IMR-90 (cell line): Measurements from ENCODE around the gene TTBK2. TPM values are rescaled to one million over a fixed set of nuclear protein-coding genes. Genes with fewer than 3 reads are reported as not detected.

Source experiments
- ATAC-seq: fragments of 200-7000 bp; cut with Tn5 transposase; 2 replicates; pipeline ENCODE4 v1.9.1; 2020; ENCODE audit warnings: low read depth, mild to moderate bottlenecking, moderate library complexity
- BruUV-seq: library from RNA; stranded (reverse); fragments of 400-500 nt; replicated peaks from 2 replicates; lab custom pipeline; 2021; lab: Mats Ljungman, UMichigan
- CTCF ChIA-PET: fragments of 300-600 bp; formaldehyde crosslinking; extraction: SDS; loops from one replicate; lab custom pipeline; 2021; ENCODE audit warnings: antibody characterized with exemption; lab: Yijun Ruan, JAX
- POLR2A ChIA-PET: fragments of 300-600 bp; sonication (Branson Sonifier 250); formaldehyde crosslinking; loops from one replicate; lab custom pipeline; 2022; ENCODE audit warnings: antibody characterized with exemption; ENCODE audit not compliant: unreplicated experiment; lab: Charles Lee
- DNase-seq: peaks from one replicate; pipeline ENCODE4 v3.0.0; 2013
- H2AFZ ChIP-seq: replicated peaks from 2 replicates; pipeline ENCODE3; 2013; ENCODE audit warnings: low read length, mild to moderate bottlenecking; ENCODE audit not compliant: poor library complexity
- H2AK5ac ChIP-seq: 2 replicates; pipeline ENCODE4 v1.6.1; 2013; ENCODE audit warnings: low read depth, low read length, inconsistent platforms
- H2AK9ac ChIP-seq: replicated peaks from 2 replicates; pipeline ENCODE3; 2013; ENCODE audit warnings: mild to moderate bottlenecking, low read depth, low read length, moderate library complexity; ENCODE audit not compliant: poor library complexity
- H2BK120ac ChIP-seq: 2 replicates; pipeline ENCODE4 v1.6.1; 2013; ENCODE audit warnings: low read depth, low read length, inconsistent platforms
- H2BK15ac ChIP-seq: 3 replicates; pipeline ENCODE4 v1.6.1; 2013; ENCODE audit warnings: low read depth, low read length, inconsistent platforms
- H2BK20ac ChIP-seq: 2 replicates; pipeline ENCODE4 v1.6.1; 2013; ENCODE audit warnings: low read depth, mild to moderate bottlenecking, inconsistent platforms, low read length, moderate library complexity
- H2BK5ac ChIP-seq: 2 replicates; pipeline ENCODE4 v1.6.1; 2013; ENCODE audit warnings: mild to moderate bottlenecking, low read depth, low read length, inconsistent platforms; ENCODE audit not compliant: poor library complexity, severe bottlenecking
- H3K14ac ChIP-seq: replicated peaks from 2 replicates; pipeline ENCODE4 v1.6.1; 2013; ENCODE audit warnings: low read depth, low read length, inconsistent platforms
- H3K18ac ChIP-seq: 2 replicates; pipeline ENCODE4 v1.6.1; 2013; ENCODE audit warnings: low read depth, low read length, control low read depth
- H3K23ac ChIP-seq: 2 replicates; pipeline ENCODE4 v1.6.1; 2013; ENCODE audit warnings: low read depth, low read length, inconsistent platforms
- H3K27ac ChIP-seq: 2 replicates; pipeline ENCODE4 v1.5.1; 2013; ENCODE audit warnings: mild to moderate bottlenecking, control low read depth, low read length; ENCODE audit not compliant: insufficient read depth
- H3K27me3 ChIP-seq: 2 replicates; pipeline ENCODE4 v1.6.1; 2013; ENCODE audit warnings: low read length; ENCODE audit not compliant: control insufficient read depth, insufficient read depth
- H3K36me3 ChIP-seq: 2 replicates; pipeline ENCODE4 v1.6.1; 2013; ENCODE audit warnings: low read length, mixed read lengths; ENCODE audit not compliant: control insufficient read depth, insufficient read depth
- H3K4ac ChIP-seq: 2 replicates; pipeline ENCODE4 v1.6.1; 2013; ENCODE audit warnings: low read depth, low read length, inconsistent platforms
- H3K4me1 ChIP-seq: 2 replicates; pipeline ENCODE4 v1.6.1; 2013; ENCODE audit warnings: low read length, mixed read lengths; ENCODE audit not compliant: control insufficient read depth, insufficient read depth
- H3K4me2 ChIP-seq: 2 replicates; pipeline ENCODE4 v1.6.1; 2013; ENCODE audit warnings: low read depth, mild to moderate bottlenecking, control low read depth, low read length, moderate library complexity
- H3K4me3 ChIP-seq: 2 replicates; pipeline ENCODE4 v1.5.1; 2013; ENCODE audit warnings: low read depth, mild to moderate bottlenecking, control low read depth, low read length, moderate library complexity; ENCODE audit not compliant: insufficient read depth
- H3K56ac ChIP-seq: 2 replicates; pipeline ENCODE4 v1.6.1; 2013; ENCODE audit warnings: low read length, inconsistent platforms; ENCODE audit not compliant: insufficient read depth; ENCODE audit errors: extremely low read depth
- H3K79me1 ChIP-seq, 2 experiments: 2 replicates each; pipeline ENCODE4 v1.6.1; 2013; ENCODE audit warnings: low read length in 2 of 2, inconsistent platforms in 1 of 2, low read depth in 1 of 2
- H3K9ac ChIP-seq: 2 replicates; pipeline ENCODE4 v1.6.1; 2013; ENCODE audit warnings: low read depth, low read length, control low read depth
- H3K9me1 ChIP-seq: 2 replicates; pipeline ENCODE4 v1.6.1; 2013; ENCODE audit warnings: low read length, inconsistent platforms; ENCODE audit not compliant: insufficient read depth
- H3K9me3 ChIP-seq: 2 replicates; pipeline ENCODE4 v1.6.1; 2013; ENCODE audit warnings: low read length; ENCODE audit not compliant: control insufficient read depth, insufficient read depth
- H4K20me1 ChIP-seq: 2 replicates; pipeline ENCODE4 v1.6.1; 2013; ENCODE audit warnings: low read length, inconsistent platforms; ENCODE audit not compliant: insufficient read depth
- H4K5ac ChIP-seq: 2 replicates; pipeline ENCODE4 v1.6.1; 2013; ENCODE audit warnings: mild to moderate bottlenecking, low read depth, low read length, control low read depth
- H4K8ac ChIP-seq, 2 experiments: 2 replicates each; pipeline ENCODE4 v1.6.1; 2013; ENCODE audit warnings: low read depth in 2 of 2, low read length in 2 of 2, control low read depth in 1 of 2, inconsistent platforms in 1 of 2
- H4K91ac ChIP-seq: 2 replicates; pipeline ENCODE4 v1.6.1; 2013; ENCODE audit warnings: low read depth, low read length, inconsistent platforms; ENCODE audit not compliant: insufficient read depth
- BHLHE40 ChIP-seq: fragments of 150-350 bp; IDR thresholded peaks from 2 replicates; pipeline ENCODE4 v1.6.1; 2016; ENCODE audit warnings: mild to moderate bottlenecking, low read depth, low read length
- CEBPB ChIP-seq: IDR thresholded peaks from 2 replicates; pipeline ENCODE4 v1.6.1; 2012; ENCODE audit warnings: low read depth, low read length, improper control_type of control experiment
- CHD1 ChIP-seq: IDR thresholded peaks from 2 replicates; pipeline ENCODE4 v1.6.1; 2012; ENCODE audit warnings: low read depth, low read length, improper control_type of control experiment
- FOS ChIP-seq: fragments of 150-350 bp; IDR thresholded peaks from 2 replicates; pipeline ENCODE4 v1.6.1; 2016; ENCODE audit warnings: low read depth, low read length
- MAFK ChIP-seq: IDR thresholded peaks from 2 replicates; pipeline ENCODE4 v1.6.1; 2012; ENCODE audit warnings: low read depth, low read length, improper control_type of control experiment
- MAZ ChIP-seq: IDR thresholded peaks from 2 replicates; pipeline ENCODE4 v1.6.1; 2012; ENCODE audit warnings: low read depth, mild to moderate bottlenecking, low read length, improper control_type of control experiment, moderate library complexity, borderline replicate concordance
- MXI1 ChIP-seq: IDR thresholded peaks from 2 replicates; pipeline ENCODE4 v1.6.1; 2012; ENCODE audit warnings: low read depth, mild to moderate bottlenecking, low read length, moderate library complexity, borderline replicate concordance
- NFE2L2 ChIP-seq: fragments of 150-350 bp; IDR thresholded peaks from 2 replicates; pipeline ENCODE4 v1.6.1; 2016; ENCODE audit warnings: low read depth, mild to moderate bottlenecking, low read length
- POLR2A ChIP-seq: IDR thresholded peaks from 2 replicates; pipeline ENCODE4 v1.6.1; 2012; ENCODE audit warnings: mild to moderate bottlenecking, low read depth, low read length
- RAD21 ChIP-seq: IDR thresholded peaks from 2 replicates; pipeline ENCODE4 v1.6.1; 2012; ENCODE audit warnings: low read length, improper control_type of control experiment
- RCOR1 ChIP-seq: IDR thresholded peaks from 2 replicates; pipeline ENCODE4 v1.6.1; 2012; ENCODE audit warnings: mild to moderate bottlenecking, low read length, improper control_type of control experiment; ENCODE audit not compliant: insufficient replicate concordance
- RFX5 ChIP-seq: IDR thresholded peaks from 2 replicates; pipeline ENCODE4 v1.8.0; 2012; ENCODE audit warnings: low read depth, mild to moderate bottlenecking, low read length, moderate library complexity
- SMC3 ChIP-seq: fragments of 150-350 bp; IDR thresholded peaks from 2 replicates; pipeline ENCODE4 v1.6.1; 2016; ENCODE audit warnings: low read depth, mild to moderate bottlenecking, antibody characterized with exemption, low read length, moderate library complexity
- WGBS, 2 experiments: methylation state at CpG; one replicate each; pipeline versions ENCODE4 v1.1.5 to v1.1.7; 2013; ENCODE audit warnings: missing lambda C conversion rate in 2 of 2; ENCODE audit not compliant: insufficient read length in 1 of 2; ENCODE audit errors: extremely low coverage in 2 of 2; 5-methylcytosine and 5-hydroxymethylcytosine counted together
- dilution Hi-C: fragments of 300-500 bp; cut with HindIII; formaldehyde crosslinking; loops from one replicate; pipeline ENCODE4 v1.14.3; 2018; ENCODE audit warnings: low sequenced_read_pairs; ENCODE audit not compliant: unreplicated experiment
- in situ Hi-C: fragments of 300-500 bp; cut with MboI; formaldehyde crosslinking; loops from 3 replicates; pipeline ENCODE4 v1.14.3; 2019; ENCODE audit warnings: low sequenced_read_pairs, inconsistent platforms, mixed read lengths
- intact Hi-C: fragments of 100-400 bp; cut with micrococcal nuclease; formaldehyde crosslinking; loops from 2 replicates; pipeline ENCODE4 v1.10.0; 2022
- polyA plus RNA-seq, 3 experiments: library from polyadenylated mRNA; depleted of rRNA; stranded (reverse); fragments of >200 nt; gene quantifications; 2 replicates each; pipeline ENCODE4 v1.2.3, GENCODE V29; 2012; ENCODE audit warnings: low replicate concordance in 1 of 3
- total RNA-seq: library from RNA; depleted of rRNA; stranded (reverse); fragments of >200 nt; gene quantifications from 2 replicates; pipeline ENCODE4 v1.2.3, GENCODE V29; 2012
- TF ChIP-seq, protein P1 (sequence below): conservative IDR thresholded peaks from 2 replicates; pipeline ENCODE4 v1.5.1; 2012; ENCODE audit warnings: mild to moderate bottlenecking, low read depth, low read length, improper control_type of control experiment
- TF ChIP-seq, protein P2 (sequence below): fragments of 150-350 bp; IDR thresholded peaks from 2 replicates; pipeline ENCODE4 v1.6.1; 2016; ENCODE audit warnings: low read depth, mild to moderate bottlenecking, low read length, moderate library complexity, borderline replicate concordance
- TF ChIP-seq, protein P3 (sequence below): fragments of 150-350 bp; IDR thresholded peaks from 2 replicates; pipeline ENCODE4 v1.6.1; 2017; ENCODE audit warnings: mild to moderate bottlenecking, antibody characterized with exemption, low read length, low read depth

TTBK2 gene
- total and polyA plus RNA-seq, 2 of the 4 experiments (the other 2 are of a cell fraction), result 2.4 to 3.2 TPM

DNA sequence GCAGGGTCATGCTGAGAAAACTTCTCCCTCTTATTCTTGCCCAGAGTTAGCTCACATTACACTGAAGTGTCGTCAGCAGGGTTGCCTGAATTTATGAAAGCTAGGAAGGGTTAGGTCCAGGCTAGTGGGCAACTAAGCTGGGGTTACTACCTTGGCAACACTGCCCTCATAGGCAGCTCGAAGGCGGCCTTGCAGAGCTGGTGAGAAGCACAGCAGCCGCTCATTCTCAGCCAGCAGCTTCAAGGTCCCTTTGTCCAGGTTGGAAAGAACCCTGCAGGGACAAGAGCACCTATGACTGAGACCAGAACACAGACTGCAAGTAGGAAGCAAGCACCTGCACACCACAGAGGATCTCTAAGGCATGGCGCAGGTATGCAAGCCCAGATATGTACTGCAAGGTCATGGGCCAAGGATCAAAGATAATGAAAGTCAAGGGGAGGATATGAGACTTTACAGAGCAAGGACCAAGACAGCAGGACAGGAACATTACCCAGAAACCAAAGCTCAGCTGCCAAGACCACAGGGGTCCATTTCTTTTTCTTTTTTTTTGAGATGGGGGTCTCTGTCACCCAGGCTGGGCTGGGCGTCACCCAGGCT lies 186.4 kb downstream of the TTBK2 start:
- no peak overlapping the region for H2BK15ac ChIP-seq
- H2BK120ac ChIP-seq, result no peak overlapping the region
- no peak overlapping the region for H3K18ac ChIP-seq
- peaks cover 20 to 22% of the 10 kb centered on the region in 2 experiments for H3K79me1 ChIP-seq
- H2AFZ ChIP-seq, result no peak overlapping the region
- intact Hi-C loops, result no loop called here
- no peak overlapping the region for H4K5ac ChIP-seq
- 100% methylated on average over 2 of the region's 6 CpGs; no CpG with 5 or more reads in 1 of the 2 experiments for WGBS, 2 experiments
- H2BK5ac ChIP-seq, result no peak overlapping the region
- H3K14ac ChIP-seq, result no peak overlapping the region
- H3K9me1 ChIP-seq, result peaks cover 11% of the 10 kb centered on the region; the same call in 1 of the 2 replicates
- no peak for TF ChIP-seq CEBPB
- no peak for TF ChIP-seq SMC3
- TF ChIP-seq NFE2L2, result no peak
- TF ChIP-seq RAD21, result no peak
- TF ChIP-seq, protein P1, sequence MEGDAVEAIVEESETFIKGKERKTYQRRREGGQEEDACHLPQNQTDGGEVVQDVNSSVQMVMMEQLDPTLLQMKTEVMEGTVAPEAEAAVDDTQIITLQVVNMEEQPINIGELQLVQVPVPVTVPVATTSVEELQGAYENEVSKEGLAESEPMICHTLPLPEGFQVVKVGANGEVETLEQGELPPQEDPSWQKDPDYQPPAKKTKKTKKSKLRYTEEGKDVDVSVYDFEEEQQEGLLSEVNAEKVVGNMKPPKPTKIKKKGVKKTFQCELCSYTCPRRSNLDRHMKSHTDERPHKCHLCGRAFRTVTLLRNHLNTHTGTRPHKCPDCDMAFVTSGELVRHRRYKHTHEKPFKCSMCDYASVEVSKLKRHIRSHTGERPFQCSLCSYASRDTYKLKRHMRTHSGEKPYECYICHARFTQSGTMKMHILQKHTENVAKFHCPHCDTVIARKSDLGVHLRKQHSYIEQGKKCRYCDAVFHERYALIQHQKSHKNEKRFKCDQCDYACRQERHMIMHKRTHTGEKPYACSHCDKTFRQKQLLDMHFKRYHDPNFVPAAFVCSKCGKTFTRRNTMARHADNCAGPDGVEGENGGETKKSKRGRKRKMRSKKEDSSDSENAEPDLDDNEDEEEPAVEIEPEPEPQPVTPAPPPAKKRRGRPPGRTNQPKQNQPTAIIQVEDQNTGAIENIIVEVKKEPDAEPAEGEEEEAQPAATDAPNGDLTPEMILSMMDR, result no peak
- TF ChIP-seq MXI1, result no peak
- TF ChIP-seq BHLHE40, result no peak
- TF ChIP-seq, protein P2, sequence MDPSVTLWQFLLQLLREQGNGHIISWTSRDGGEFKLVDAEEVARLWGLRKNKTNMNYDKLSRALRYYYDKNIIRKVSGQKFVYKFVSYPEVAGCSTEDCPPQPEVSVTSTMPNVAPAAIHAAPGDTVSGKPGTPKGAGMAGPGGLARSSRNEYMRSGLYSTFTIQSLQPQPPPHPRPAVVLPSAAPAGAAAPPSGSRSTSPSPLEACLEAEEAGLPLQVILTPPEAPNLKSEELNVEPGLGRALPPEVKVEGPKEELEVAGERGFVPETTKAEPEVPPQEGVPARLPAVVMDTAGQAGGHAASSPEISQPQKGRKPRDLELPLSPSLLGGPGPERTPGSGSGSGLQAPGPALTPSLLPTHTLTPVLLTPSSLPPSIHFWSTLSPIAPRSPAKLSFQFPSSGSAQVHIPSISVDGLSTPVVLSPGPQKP, result no peak
- TF ChIP-seq POLR2A, result no peak
- TF ChIP-seq MAFK, result no peak
- no peak for TF ChIP-seq CHD1
- no peak for TF ChIP-seq MAZ
- no peak for TF ChIP-seq RFX5
- TF ChIP-seq FOS, result no peak
- TF ChIP-seq, protein P3, sequence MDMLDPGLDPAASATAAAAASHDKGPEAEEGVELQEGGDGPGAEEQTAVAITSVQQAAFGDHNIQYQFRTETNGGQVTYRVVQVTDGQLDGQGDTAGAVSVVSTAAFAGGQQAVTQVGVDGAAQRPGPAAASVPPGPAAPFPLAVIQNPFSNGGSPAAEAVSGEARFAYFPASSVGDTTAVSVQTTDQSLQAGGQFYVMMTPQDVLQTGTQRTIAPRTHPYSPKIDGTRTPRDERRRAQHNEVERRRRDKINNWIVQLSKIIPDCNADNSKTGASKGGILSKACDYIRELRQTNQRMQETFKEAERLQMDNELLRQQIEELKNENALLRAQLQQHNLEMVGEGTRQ, result no peak
- TF ChIP-seq RCOR1, result no peak
- peaks cover 8% of the 10 kb centered on the region for H3K4me1 ChIP-seq
- ChIA-PET CTCF (interaction anchor here (0.6 kb wide), 1 partner anchor 192 kb away, joined by 3 read pairs; no protein-coding TSS in a partner anchor), POLR2A (no interaction called here)
- no peak overlapping the region for H3K4ac ChIP-seq
- no peak overlapping the region for H3K4me3 ChIP-seq
- dilution Hi-C loops, result no loop called here
- H3K9me3 ChIP-seq, result no peaks in the 10 kb centered on the region
- no TSS peak for BruUV-seq
- no peak overlapping the region for H3K4me2 ChIP-seq
- H3K27me3 ChIP-seq, result no peaks in the 10 kb centered on the region
- ATAC-seq, result no peak
- no peak overlapping the region for H2BK20ac ChIP-seq
- H3K36me3 ChIP-seq, result peaks cover 55% of the 10 kb centered on the region
- in situ Hi-C loops, result no loop called here
- no peak overlapping the region for H3K9ac ChIP-seq
- H3K23ac ChIP-seq, result no peak overlapping the region
- no peak overlapping the region for H2AK9ac ChIP-seq
- no peak overlapping the region for H2AK5ac ChIP-seq
- H4K20me1 ChIP-seq, result peaks cover 11% of the 10 kb centered on the region
- H3K56ac ChIP-seq, result no peak overlapping the region
- no peak for DNase-seq
- no peak overlapping the region for H4K8ac ChIP-seq
- H4K91ac ChIP-seq, result no peak overlapping the region
- H3K27ac ChIP-seq, result no peak overlapping the region
